HuH-7.5 (cell line): ENCODE data around the gene COQ9.
"Not testable (repeated sequence)": the region's sequence is repeated elsewhere in the genome, so short reads cannot be mapped to it uniquely, and the experiment has no call there.

ENCODE experiments used
- DNase-seq: peaks from one replicate; pipeline ENCODE4 v3.0.0; 2011; ENCODE audit warnings: low spot score

Gene COQ9

GRCh38 chr16:57485916-57486857, 38.9 kb downstream of the COQ9 start, which contains the start of gene DOK4:
Gene DOK4 (minus strand): TSS chr16:57486493. CDS start chr16:57479507, 6,986 bp downstream.
- peak; percentile 94 for DNase-seq

DNA sequence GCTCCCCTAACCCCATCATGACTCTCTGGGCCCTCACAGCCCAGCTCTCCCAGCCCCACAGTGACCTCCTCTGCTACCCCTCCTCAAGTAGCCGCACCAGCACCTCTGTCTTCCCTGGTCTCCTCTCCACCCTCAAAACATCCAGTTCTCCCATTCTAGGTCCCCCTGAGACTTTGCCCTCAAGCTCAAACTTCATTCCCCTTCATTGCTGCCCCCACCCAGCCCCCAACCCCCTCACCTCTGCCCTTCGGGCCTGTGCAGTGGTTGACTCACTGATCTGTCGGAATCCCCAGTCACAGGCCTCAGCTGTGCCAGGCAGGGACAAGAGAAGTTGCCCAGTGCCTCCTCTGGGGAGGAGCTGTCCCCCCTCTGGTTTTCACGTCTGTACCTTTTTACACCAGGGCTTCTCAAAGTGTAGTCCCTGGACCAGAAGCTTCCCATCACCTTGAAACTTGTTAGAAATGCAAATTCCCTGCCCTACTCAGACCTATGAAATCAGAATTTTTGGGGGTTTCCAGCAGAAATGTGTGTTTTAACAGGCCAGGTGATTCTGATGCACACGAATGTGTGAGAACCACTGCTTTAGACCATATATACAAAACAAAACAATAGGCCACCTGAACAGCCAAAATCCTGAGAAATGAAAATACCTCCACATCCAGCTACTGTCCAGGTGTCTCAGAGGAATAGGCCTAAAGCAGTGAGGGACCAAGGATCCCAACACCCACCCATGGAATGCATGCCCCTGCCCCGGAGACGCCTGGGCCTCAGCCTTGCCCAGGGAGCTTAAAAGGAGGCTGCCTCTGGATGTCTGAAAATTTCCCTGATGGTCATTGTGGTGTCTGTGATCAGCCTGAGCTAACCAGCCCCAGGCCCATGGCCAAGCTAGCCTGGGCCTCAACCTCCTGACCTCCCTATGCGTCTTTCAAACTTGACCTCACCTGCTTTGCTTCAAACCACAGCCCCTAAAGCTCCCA, 39.9 kb downstream of the COQ9 start:
- no peak for DNase-seq

- no peak for DNase-seq
Measured at GRCh38 chr16:57489229-57489628, 42.0 kb downstream of the COQ9 start.

DNA sequence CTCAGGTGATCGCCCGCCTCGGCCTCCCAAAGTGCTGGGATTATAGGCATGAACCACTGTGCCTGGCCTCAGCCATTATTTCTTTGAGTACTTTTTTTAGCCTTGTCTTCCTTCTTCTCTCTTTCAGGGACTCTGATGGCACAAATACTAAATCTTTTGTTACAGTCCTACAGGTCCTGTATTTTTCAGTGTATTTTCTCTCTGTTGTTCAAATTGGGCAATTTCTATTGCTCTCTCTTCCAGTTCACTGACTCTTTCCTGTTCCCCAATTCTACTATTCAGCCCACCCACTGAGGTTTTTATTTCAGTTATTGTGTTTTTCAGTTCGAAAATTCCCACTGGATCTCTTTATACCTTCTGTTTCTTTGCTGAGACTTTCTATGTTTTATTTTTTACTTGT, 46.5 kb downstream of the COQ9 start:
- no peak for DNase-seq

DNA sequence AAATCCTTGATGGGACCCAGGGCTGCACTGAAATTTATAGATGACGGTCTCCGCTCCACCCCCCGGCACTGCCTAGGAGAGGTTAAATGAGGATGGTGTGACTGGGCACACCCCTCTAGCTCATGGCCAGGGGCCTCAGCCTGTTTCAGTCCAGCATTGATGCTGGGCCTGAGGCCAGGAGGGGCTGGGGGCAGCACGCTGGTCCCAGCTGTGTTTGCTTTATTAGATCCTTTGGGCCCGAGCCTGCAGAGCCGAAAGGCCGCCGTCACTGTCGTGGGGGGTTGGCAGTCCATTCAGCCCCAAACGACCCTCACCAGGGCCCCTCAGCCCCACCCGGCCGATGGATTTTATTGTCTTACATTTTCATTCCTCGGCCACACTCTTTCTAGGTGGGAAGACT, 49.8 kb downstream of the COQ9 start:
- no peak for DNase-seq

GRCh38 chr16:57498031-57498430, 50.8 kb downstream of the COQ9 start:
- no peak for DNase-seq

- DNase-seq = not testable (repeated sequence)
Measured at GRCh38 chr16:57499941-57500340, 52.7 kb downstream of the COQ9 start.

GRCh38 chr16:57500578-57501111, 53.4 kb downstream of the COQ9 start:
- DNase-seq = no peak

DNA sequence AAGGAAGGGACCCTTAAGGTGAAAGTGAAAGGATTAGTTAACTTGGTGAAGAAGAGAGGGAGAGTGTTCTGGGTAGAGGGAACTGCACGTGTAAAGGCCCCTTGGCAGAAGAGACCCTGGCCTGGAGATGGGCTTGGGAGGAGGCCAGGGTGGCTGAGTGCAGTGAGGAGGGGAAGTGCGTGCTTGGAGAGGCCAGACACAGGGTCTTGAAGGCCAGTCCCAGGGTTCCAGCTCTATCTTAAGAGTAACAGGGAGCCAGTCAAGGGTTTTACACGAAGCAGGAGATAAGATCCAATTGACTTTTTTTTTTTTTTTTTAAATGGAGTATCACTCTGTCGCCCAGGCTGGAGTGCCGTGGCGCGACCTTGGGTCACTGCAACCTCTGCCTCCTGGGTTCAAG, 54.2 kb downstream of the COQ9 start:
- no peak for DNase-seq

DNA sequence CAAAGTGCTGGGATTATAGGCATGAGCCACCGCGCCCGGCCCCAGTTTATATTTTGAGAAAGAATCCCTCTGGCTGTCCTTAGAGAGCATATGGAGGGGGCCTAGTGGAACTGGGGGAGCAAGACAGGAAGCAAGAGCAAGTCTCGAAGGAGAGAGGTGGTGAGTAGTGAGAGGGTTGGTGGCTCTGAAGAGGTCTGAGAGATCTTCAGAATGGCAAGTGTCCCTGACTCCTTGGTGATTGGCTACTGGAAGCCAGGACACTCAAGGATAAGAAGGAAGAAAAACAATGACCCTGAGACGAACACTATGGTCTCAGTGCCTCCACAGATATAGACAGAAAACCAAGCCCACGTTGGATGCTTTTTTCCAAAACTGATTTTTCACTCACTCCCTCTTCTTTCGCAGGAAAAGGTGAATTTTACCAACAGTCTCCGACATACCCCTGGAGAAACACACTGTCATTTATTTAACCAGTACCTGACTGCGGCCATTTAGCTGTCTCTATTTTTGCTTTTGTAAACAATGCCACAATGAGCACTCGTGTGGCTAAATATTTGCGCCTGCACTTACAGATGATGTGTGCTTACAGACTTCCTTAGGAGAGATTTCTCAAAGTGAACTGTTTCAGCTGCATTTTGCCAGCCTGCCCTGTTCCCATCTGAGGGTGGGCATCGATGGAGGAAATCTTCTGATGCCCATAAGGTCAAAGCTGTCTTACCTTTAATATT, 54.9 kb downstream of the COQ9 start:
- DNase-seq = no peak

GRCh38 chr16:57503366-57503765, 56.1 kb downstream of the COQ9 start:
- no peak for DNase-seq

DNA sequence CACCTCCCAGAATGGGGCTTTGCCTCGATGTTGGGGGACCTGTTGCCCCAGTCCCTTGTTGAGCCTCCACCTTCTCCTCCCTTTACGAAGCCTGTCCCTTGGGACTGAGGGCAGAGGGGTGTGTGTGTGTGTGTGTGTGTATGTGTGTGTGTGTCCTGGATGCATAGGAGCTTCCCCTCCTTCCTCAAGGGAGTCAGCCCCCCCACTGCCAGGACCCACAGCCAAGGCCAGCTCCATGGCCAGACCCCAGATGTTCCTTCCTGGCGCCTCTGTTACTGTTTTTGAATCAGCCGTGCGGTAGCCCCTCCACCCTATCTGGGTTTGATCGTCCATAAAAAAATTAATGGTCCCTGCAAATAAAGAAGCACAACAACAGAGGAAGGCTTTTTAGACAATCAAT, 56.7 kb downstream of the COQ9 start:
- DNase-seq = no peak

- no peak for DNase-seq
Measured at GRCh38 chr16:57504491-57504890, 57.2 kb downstream of the COQ9 start.

- DNase-seq = no peak
Measured at GRCh38 chr16:57505169-57505568, 57.9 kb downstream of the COQ9 start.

DNA sequence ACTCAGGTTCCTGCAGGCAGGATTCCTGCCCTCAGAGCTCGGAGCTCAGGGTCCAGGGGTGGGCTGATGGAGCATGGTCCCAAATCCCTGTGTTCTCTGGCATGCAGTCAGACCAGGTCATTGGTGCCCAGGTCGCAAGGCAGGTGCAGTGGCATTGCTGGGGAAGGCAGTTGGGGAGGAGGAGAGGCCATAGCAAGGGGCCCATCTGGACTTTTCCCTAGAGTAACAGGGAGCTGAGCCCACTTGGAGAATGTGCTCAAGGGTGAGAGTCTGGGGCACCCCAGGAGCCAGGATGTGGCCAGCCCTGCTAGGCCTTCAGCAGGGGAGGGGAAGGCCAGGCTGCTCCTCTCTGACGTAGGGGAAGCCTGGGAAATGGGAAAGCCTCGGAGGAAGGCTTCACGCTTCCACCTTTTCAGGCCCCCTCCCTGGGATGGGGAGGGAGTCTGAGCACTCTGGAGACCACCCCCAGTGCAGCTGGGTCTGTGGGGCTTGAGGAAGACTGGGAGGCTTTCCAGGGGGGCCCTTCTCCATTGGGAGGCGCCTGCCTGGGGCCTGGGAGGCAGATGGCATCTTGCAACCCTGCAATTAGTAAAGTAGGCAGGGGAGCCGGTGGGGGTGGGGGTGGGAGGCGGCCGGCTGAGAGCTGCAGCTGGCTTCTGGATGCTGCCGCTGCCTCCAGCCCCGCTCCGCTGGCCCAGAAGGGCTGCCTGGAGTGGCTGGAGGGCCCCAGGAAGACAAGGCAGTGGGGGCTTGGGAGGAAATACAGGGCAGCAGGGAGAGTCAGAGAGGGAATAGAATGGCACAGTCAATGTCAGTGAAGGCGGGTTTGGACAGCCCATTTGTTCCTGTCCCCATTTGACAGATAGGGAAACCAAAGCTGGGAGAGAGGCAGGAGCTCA, 60.1 kb downstream of the COQ9 start:
- no peak for DNase-seq

DNA sequence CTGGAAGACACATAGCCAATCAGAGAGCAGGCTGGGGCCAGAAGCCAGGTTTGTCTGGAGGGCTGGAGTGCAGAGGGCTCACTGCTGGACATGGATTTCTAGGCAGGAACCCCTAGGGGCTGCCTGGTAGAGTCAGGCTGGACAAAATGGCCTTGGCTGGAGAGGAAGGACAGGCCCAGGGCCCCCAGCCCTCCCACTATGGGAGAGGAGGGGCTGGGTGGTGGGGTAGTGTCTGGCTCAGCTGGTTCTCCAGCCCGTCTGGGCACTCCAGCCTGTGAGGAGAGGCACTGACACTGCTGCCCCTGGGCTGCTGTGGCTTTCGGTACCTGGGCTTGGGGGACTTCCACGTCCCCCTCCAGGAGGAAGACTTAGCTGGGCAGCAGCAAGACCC, 60.8 kb downstream of the COQ9 start:
- DNase-seq = no peak

DNA sequence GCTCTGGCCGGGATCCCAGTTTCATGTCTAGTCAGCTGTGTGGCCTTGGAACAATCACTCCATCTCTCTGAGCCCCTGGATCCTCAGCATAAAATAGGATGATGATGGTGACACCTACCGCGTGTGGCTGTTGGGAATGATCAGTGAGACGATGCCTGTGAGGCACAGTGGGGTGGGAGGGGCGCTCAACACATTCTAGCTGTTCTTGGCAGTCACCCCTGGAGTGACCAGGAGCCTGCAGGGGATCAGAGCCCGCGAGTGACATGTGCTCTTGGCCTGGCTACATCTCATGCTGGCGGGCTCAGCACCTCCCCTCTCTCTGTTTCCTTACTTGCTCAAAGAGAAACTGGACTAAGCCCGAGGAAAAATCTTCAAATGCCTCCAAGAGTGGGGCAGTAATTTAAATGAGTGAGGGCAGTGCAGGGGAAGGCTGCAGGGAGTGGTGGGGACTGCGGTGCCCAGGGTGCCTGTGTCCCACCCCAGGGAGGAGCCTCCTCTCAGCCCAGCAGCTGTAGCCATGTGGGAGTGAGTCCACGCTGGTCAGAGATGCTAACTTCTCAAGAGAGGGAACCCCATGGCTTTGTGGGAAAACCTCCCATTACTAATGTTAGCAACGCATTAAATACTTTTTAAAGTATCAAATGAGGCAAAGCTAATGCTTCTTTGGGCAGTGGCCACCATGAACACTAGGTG, 62.1 kb downstream of the COQ9 start:
- no peak for DNase-seq

DNA sequence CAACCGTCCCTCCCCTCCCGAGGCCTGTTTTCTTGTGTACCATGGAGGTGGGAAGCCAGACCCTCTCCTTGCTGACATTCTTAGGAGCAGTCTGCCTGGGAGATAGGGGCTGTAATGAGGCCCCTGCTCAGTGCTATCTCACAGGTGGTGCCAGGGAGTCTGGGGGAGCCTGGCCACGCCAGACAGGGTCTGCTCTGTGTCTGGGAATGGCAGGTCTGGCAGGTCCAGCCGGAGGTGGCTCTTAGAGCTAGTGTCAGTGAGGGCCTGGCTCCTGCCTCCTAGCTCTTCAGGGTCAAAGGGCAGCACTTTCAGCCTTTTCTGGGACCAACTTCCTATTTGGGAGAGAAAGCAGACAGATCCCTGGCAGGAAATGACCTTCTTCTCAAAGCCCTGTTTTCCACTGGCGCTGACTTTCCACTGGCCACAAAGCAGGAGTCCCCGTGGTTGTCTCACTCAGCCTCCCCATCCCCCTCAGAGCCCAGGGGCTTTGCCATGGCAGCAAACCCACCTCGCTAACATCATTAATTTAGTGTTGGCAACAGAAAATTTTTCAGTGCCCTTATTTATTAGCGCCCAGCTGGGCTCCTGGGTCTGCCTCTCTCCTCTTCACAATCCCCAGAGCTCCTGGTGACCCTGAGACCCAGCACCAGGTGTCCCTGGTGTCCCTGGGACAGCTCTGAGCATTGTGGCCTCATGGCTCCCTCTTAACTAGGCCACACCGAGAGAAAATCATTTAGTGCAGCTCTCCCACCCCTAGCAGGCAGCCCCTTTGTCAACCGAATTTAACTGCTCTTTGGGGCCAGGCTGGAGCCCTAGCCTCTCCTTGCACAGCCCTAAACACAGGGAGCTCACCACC, 63.0 kb downstream of the COQ9 start:
- DNase-seq = no peak
